Mesenteric fat pad (tissue), 1 donor: Measurements from ENCODE around the gene RPTN. TPM values are rescaled to one million over a fixed set of nuclear protein-coding genes. Genes with fewer than 3 reads are reported as not detected.

Experiments used
- DNase-seq: peaks from one replicate; pipeline ENCODE4 v3.0.0-alpha.2; 2020; ENCODE audit warnings: low spot score
- total RNA-seq: library from RNA; stranded (reverse); fragmentation: NEBNext Ultra II Directional; extraction: Animal tissue kit (Norgen Biotek cat#: 25700); gene quantifications from one replicate; pipeline ENCODE4 v1.2.1, GENCODE V29; 2021
- donor health status: DM: yes; HTN: yes; CAD: no.

RPTN gene
- total RNA-seq, 1 donor from 2014 or later, result not detected

- no peak for DNase-seq
Measured at GRCh38 chr1:152112101-152112884, 46.7 kb downstream of the RPTN start.

DNA sequence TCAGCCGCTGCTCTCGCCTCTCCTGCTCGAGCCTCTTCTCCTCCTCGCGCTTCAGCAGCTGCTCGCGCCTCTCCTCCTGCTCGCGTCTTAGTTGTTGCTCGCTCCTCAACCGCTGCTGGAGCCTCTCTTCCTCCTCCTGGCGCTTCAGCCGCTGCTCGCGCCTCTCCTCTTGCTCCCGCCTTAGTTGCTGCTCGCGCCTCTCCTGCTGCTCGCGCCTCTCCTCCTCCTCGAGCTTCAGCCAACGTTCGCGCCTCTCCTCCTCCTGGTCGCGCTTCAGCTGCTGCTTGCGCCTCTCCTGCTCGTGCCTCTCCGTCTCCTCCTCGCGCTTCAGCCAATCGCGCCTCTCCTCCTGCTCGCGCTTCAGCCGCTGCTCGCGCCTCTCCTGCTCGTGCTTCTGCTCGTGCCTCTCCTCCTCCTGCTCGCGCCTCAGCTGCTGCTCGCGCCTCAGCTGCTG is 47.5 kb downstream of the RPTN start:
- no peak for DNase-seq

- no peak for DNase-seq
Measured at GRCh38 chr1:152110860-152111514, 48.0 kb downstream of the RPTN start.

- no peak for DNase-seq
Measured at GRCh38 chr1:152110365-152110859, 48.6 kb downstream of the RPTN start.

GRCh38 chr1:152109998-152110294 is 49.1 kb downstream of the RPTN start:
- DNase-seq, result no peak

- no peak for DNase-seq
Measured at GRCh38 chr1:152109231-152109997, 49.6 kb downstream of the RPTN start.

GRCh38 chr1:152108882-152109222 is 50.2 kb downstream of the RPTN start:
- no peak for DNase-seq

DNA sequence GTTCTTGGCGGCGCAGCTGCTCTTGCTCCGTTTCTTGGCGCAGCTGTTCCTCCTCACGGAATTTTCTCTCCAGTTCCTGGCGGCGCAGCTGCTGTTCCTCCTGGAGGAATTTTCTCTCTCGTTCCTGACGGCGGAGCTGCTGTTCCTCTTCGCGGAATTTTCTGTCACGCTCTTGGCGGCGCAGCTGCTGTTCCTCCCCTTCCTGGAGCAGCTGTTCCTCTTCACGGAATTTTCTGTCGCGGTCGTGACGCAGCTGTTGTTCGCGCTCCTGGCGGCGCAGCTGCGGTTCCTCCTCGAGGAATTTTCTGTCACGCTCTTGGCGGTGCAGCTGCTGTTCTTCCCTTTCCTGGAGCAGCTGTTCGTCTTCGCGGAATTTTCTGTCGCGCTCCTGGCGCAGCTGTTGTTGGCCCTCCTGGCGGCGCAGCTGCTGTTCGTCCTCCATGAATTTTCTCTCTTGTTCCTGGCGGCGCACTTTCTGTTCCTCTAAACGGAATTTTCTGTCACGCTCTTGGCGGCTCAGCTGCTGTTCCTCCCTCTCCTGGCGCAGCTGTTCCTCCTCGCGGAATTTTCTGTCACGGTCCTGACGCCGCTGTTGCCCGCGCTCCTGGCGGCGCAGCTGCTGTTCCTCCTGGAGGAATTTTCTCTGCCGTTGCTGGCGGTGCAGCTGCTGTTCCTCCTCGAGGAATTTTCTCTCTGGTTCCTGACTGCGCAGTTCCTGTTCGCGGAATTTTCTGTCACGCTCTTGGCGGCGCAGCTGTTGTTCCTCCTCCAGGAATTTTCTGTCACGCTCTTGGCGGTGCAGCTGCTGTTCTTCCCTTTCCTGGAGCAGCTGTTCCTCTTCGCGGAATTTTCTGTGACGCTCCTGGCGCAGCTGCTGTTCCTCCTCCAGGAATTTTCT is 50.8 kb downstream of the RPTN start:
- no peak for DNase-seq

GRCh38 chr1:152107031-152107983 is 51.7 kb downstream of the RPTN start:
- DNase-seq, result no peak

DNA sequence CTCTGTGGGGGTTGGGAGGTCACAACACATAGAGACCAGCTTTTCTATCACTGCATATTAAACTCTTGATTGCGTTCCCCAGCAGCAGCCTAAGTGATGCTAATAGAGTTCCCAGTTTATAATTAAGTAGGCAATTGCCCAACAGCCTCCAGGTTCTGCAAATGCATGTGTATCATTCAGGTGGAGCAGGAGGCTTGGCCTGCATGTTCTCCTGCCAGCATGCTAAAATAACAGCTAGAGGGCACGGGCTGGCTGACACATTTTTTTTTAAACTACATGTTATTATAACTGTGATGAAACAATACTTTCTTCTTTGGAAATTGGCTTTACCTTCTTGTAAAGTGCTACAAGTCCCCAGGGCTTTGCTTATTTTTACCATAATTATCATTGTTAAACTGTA is 54.2 kb downstream of the RPTN start:
- DNase-seq, result no peak

Other genes with a start within 250 kb of the RPTN start
- gene THEM4, start 249.7 kb downstream of the RPTN start, total RNA-seq, result 14.8 TPM
- gene S100A10, start 165.4 kb downstream of the RPTN start, total RNA-seq, result 650 TPM
- 750 TPM for gene S100A11, start 122.2 kb downstream of the RPTN start, total RNA-seq
- 0.42 TPM for gene TCHHL1, start 70.2 kb downstream of the RPTN start, total RNA-seq
- gene TCHH, start 43.8 kb downstream of the RPTN start, total RNA-seq, result 1.1 TPM
- not detected for gene HRNR, start 65.0 kb upstream of the RPTN start, total RNA-seq
- not detected for gene FLG, start 166.0 kb upstream of the RPTN start, total RNA-seq
- gene FLG2, start 200.8 kb upstream of the RPTN start, total RNA-seq, result not detected